ENCODE measurements around the gene ZNF587.

ZNF587 gene

DNA sequence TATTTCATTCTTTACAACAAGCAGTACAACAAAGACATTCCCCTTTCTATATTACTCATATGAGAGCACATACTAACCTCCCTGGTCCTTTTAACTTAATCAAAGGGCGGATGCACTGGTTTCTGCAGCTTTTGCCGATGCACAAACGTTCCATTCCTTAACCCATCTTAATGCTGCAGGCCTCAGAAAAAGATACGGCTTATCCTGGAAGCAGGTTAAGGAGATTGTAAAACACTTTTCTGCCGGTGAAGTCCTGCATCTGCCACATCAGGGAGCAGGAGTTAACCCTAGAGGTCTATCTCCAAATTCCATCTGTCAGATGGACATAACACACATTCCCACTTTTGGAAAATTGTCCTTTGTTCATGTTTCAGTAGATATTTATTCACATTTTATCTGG lies 50.7 kb downstream of the ZNF587 start:
- no peak overlapping the region for H3K4me3 ChIP-seq (ENCODE audit: low read depth, low read length)
- no peak for TF ChIP-seq CTCF (IDR thresholded peaks at IDR 0.05; ENCODE audit: low read depth, low read length)

- no peak overlapping the region for H3K4me3 ChIP-seq (ENCODE audit: low read depth, low read length)
These were observed 54.0 kb downstream of the ZNF587 start for GRCh38 chr19:57903618-57904184.

DNA sequence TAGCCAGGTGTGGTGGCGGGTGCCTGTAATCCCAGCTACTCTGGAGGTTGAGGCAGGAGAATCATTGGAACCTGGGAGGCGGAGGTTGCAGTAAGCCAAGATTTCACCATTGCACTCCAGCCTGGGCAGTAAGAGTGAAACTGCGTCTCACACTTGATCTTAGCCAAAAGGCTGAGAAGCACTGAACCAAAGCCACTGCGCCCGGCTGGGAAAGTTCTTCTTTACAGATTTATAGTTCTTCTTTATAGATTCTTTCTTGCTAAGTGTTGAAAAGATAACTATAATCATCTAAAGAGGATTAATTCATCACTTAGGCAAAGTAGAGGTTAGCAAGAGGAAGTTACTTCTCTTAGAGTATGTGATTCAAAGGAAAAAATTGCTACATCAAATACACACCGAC lies 55.6 kb downstream of the ZNF587 start:
- TF ChIP-seq CTCF (IDR thresholded peaks at IDR 0.05; ENCODE audit: low read depth, low read length): no peak
- H3K4me3 ChIP-seq (ENCODE audit: low read depth, low read length): no peak overlapping the region

More at GRCh38 chr19:57903618-57904184, 54.0 kb downstream of the ZNF587 start:
- TF ChIP-seq CTCF (IDR thresholded peaks at IDR 0.05; ENCODE audit: low read depth, low read length): no peak

DNA sequence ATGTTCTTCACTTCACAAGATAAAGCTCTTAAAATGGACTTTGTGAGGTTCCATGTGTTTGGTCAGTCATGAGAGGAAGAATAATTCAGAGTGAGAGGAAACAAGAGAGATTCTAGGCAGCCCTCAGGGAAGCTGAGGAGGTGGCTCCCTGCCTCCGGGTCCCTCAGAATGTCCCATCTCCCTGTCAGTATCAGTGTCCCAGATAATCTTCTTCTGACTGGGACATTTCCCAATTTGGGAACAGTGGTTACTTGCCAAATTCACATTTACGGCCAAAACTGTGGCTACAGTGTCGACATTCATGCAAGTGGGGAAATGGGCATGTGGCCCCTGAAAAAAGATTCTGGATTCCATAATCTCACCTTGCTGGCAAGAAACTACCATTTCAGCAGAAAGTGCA lies 57.7 kb downstream of the ZNF587 start:
- TF ChIP-seq CTCF (IDR thresholded peaks at IDR 0.05; ENCODE audit: low read depth, low read length): no peak

GRCh38 chr19:57914531-57914930 lies 64.9 kb downstream of the ZNF587 start:
- no peak for TF ChIP-seq CTCF (IDR thresholded peaks at IDR 0.05; ENCODE audit: low read depth, low read length)
- no peak overlapping the region for H3K4me3 ChIP-seq (ENCODE audit: low read depth, low read length)

More for the DNA sequence above, 57.7 kb downstream of the ZNF587 start:
- no peak overlapping the region for H3K4me3 ChIP-seq (ENCODE audit: low read depth, low read length)

Measured in WI38 (cell line).